ENCODE results near the gene MTMR8. TPM values are rescaled to one million over a fixed set of nuclear protein-coding genes. Genes with fewer than 3 reads are reported as not detected.

The MTMR8 gene
- total RNA-seq, 1 donor from 2014 or later, result 0.26 TPM

DNA sequence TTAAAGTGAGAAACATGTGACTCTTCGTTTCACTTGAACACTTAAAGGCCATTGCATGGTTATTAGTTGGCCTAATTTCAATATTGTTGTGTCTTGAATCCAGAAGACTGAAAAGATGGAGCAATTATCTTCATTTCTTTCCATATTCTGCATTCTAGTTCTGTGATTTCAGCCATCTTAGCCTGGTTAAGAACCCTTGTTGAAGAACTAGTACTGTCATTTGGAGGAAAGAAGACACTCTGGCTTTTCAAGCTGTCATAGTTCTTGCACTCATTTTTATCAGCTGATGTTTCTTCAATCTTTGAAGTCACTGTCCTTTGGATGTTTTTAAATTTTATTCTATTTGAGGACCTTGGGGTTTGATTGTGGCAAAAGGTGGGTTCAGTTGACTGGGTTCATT is 81.6 kb downstream of the MTMR8 start:
- no peak for DNase-seq (ENCODE audit: low read depth in 2 of 2)

DNA sequence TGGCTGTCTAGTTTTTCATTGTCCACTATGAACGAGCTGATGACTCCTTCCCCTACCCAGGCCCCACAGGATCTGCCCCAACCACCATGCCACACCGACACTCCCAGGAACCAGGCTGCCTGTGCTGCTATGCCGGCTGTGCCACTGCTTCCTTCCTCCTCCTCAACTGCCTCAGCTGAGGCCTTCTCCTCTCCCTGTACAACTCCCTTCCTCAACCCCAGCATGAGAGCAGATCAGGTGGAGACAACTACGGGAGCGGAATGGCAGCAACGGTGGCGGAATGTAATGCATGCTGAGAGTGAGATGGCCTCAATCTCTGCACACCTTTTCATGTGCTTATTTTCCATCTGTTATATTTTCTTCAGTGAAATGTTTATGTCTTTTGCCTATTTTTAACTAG is 88.5 kb downstream of the MTMR8 start:
- no peak for DNase-seq (ENCODE audit: low read depth in 2 of 2)

DNA sequence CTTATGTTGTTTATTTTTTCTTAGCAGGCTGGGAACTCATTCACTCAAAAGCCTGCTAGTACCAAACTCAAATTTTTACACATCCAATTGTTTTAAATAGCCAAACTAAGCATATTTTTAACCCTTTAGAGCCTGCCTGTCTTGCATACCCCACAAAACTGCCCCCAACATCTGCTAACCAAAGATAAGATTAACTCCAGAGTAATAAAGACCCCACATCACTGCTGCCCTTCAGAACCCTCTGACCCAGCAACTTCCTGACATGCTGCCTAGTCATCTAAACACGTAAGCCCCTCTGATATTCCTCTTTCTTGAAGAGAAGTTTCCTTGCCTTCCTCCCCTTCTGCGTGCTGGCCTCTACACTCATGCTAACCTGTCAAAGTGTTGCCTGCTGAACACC is 104.1 kb downstream of the MTMR8 start:
- no peak for DNase-seq (ENCODE audit: low read depth in 2 of 2)

DNA sequence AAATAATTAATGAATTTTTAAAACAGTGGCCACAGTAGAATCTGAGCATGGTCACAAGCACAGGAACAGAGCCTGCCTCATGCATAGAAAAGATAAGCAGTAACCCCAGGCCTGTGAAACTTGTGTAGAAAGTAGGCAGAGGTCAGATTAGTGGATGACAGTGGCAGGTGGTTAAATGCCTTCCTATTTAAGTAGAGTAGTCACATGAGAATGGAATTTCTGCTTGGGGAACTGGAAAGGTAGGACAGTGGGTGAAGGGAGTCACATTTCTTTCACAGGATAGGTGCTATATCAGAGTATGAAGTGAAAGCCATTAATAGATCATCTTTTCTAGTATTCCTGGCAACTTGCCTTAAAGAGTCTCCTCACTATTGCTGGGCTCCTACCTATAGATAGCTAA is 130.0 kb downstream of the MTMR8 start:
- DNase-seq (ENCODE audit: low read depth in 2 of 2), result no peak

DNA sequence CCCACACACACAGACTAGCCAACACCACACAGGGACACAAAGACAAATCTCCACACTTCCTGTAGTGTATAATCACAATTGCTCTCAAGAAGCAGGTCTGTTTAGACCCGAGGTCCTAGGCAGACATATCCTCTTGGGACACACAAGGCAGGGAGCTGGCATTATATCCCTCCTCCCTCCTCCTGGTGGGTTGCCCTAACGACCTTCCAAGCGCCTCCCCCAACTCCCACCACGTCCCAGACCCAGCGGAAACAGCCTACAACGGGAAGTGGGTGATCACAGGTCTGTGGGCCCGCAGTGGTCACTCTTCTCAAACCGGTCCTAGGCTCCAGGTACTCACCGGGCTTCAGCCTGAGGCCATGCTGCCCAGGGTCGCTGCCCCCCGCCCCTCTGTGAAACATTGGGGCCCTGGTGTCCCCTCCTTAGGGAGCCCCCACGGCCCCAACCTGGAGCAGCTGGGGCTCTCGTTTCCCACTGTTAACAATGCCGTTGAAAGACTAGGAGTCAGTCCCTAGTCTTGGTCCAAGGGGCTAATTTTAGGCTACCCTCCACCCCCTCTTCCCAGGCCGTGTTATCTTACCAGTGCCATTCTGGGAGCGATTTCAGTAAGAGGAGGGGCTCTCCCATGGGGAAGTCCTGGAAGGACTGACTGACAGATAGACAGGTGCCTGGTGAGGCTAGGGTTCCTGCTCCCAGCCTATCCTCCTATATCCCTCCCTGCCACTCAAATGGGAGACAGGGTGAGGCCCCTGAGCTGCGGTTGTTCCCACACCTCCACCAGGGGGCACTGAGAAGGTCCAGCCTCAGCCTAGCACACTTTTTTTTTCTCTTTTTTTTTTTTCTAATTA is 164.9 kb downstream of the MTMR8 start, which contains the start of gene ASB12:
ASB12 (minus strand) TSS at position 485 of the 848 bp plus-strand sequence. CDS start 4,957 bp downstream, outside the sequence.
- no peak for DNase-seq (ENCODE audit: low read depth in 2 of 2)

DNA sequence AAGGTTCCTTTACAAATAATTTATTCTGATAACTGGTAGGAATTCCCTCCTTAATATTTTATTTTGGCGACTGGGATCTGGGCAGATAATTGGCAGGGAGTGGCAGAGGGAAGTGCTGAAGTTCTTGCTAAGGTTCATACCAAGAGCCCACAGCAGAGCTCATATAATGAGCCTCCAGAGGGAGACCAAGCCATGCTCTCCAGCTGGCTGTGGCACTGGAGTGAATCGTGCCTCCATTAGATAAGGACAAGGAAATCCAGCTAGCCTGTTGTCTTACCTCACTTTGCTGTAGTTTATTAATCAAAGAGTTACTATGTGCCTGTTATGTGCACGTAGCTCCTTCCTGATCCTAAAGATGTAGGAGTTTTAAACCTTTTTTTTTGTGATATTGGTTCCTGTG is 166.1 kb downstream of the MTMR8 start:
- DNase-seq (ENCODE audit: low read depth in 2 of 2), result no peak

Other genes with a start within 250 kb of the MTMR8 start
- 0.77 and 1.3 TPM in 2 replicates for gene AMER1, start 189.7 kb downstream of the MTMR8 start, total RNA-seq
- under 0.01 TPM in 1 of 2 replicates, not detected in the other for gene ASB12, start 164.8 kb downstream of the MTMR8 start, total RNA-seq

Data from dermis microvascular lymphatic vessel endothelial cell (primary cell).